ENCODE results near the gene CMPK2.
A peak's percentile ranks its signal among the peaks of the same experiment; 100 is the strongest.
"Not testable (repeated sequence)": the region's sequence is repeated elsewhere in the genome, so short reads cannot be mapped to it uniquely, and the experiment has no call there.

CMPK2 gene

DNA sequence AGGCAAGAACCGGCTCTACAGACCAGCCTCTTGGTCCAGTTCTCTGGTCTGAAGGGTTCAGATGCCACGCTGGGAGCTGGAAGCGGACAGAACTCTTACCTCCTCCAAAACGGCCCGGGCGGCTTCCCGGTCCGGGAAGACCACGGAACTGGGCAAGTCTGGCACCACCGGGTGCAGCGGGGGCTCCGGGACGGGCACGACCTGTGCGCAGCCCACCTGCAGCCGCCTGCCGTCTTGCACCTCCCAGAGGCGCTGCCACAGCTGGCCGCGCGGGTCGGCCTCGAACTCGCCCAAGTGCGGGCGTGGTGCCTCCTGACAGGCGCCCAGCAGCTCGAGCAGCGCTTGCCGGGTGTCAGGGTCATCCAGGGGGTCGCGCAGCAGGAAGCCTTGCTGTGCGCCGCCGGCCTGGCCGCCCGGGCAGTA is 773 bp downstream of the CMPK2 start:
- Mint-ChIP-seq H3K36me3 (peaks cover 25% of the 10 kb centered on the region), H3K27ac (no peak overlapping the region), H3K4me3 (peak overlapping the region; percentile 44), H3K27me3 (no peaks in the 10 kb centered on the region), H3K4me1 (peaks cover 8% of the 10 kb centered on the region), H3K9me3 (peaks cover 9% of the 10 kb centered on the region)
- peak; percentile 14 for ATAC-seq

DNA sequence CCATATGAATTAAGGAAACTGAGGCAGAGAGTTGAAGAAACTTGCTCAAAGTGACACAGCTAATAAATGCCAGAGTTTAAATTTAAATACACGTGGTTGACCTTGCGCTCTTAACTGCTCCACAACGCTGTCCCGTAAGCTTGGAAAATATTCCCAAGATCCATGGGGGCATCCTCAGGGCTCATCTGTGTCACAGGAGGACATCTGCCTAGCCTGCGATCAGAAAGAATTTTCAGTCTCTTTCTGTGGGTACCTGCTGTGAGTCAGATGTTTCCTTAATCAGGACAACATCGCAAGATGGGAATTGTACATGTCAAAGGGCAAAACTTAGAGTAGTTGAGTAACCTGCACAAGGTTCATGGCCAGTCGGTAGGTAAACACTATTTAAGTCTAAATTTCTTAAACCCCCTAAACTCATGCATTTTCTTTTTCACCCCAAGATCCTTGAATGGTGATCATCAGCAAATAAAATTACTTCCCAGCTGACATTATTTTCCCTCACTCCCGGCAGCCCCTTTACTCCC is 1.4 kb downstream of the CMPK2 start:
- peaks cover 31% of the 10 kb centered on the region for H3K36me3 Mint-ChIP-seq
- H3K27me3 Mint-ChIP-seq, result no peaks in the 10 kb centered on the region
- peaks cover 8% of the 10 kb centered on the region for H3K4me1 Mint-ChIP-seq
- no peak for ATAC-seq
- peak overlapping the region; percentile 44 for H3K4me3 Mint-ChIP-seq
- H3K27ac Mint-ChIP-seq, result no peak overlapping the region
- H3K9me3 Mint-ChIP-seq, result peaks cover 11% of the 10 kb centered on the region

DNA sequence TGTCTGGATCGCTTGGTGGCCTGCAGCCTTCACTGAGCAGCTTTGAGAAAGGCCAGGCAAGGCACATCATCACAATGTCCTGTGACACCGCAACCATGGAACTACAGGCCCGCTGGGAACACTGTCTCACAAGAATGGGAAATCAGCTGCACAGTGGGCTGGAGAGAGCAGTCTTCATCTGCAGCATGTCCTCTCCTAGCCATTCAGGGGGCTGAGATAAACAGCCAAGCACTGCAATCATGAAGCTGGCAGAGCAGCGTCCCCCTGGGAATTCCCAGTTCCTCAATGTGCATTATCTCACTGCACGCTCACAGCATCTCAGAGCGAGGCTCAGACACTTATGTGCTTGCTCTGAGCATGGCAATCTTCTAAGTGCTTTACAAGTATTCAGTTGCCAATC is 1.9 kb downstream of the CMPK2 start:
- peaks cover 36% of the 10 kb centered on the region for H3K36me3 Mint-ChIP-seq

DNA sequence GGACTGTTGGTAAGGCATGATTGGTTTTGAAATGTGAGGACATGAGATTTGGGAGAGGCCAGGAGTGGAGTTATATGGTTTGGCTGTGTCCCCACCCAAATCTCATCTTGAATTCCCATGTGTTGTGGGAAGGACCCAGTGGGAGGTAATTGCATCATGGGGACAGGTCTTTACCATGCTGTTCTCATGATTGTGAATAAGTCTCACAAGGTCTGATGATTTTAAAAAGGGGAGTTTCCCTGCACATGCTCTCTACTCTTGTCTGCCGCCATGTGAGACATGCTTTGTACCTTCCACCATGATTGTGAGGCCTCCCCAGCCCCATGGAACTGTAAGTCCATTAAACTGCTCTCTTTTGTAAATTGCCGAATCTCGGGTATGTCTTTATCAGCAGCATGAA is 5.4 kb downstream of the CMPK2 start:
- Mint-ChIP-seq H3K27me3 (no peaks in the 10 kb centered on the region), H3K4me1 (no peaks in the 10 kb centered on the region), H3K36me3 (peaks cover 55% of the 10 kb centered on the region), H3K4me3 (no peak overlapping the region), H3K9me3 (peaks cover 25% of the 10 kb centered on the region), H3K27ac (no peak overlapping the region)
- no peak for ATAC-seq

More for the DNA sequence above, 1.9 kb downstream of the CMPK2 start:
- H3K9me3 Mint-ChIP-seq, result peaks cover 13% of the 10 kb centered on the region
- H3K4me1 Mint-ChIP-seq, result peaks cover 8% of the 10 kb centered on the region
- no peaks in the 10 kb centered on the region for H3K27me3 Mint-ChIP-seq
- H3K4me3 Mint-ChIP-seq, result no peak overlapping the region
- ATAC-seq, result no peak
- no peak overlapping the region for H3K27ac Mint-ChIP-seq

DNA sequence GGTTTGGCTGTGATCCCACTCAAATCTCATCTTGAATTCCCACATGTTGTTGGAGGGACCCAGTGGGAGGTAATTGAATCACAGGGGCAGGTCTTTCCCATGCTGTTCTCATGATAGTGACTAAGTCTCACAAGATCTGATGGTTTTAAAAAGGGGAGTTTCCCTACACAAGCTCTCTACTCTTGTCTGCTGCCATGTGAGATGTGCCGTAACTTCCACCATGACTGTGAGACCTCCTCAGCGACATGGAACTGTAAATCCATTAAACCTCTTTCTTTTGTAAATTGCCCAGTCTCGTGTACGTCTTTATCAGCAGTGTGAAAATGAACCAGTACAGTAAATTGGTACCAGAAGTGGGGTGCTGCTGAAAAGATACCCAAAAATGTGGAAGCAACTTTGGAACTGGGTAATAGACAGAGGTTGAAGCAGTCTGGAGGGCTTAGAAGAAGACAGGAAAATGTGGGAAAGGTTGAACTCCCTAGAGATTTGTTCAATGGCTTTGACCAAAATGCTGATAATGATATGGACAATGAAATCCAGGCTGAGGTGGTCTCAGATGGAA is 7.2 kb downstream of the CMPK2 start:
- not testable (repeated sequence) for H3K4me1 Mint-ChIP-seq

DNA sequence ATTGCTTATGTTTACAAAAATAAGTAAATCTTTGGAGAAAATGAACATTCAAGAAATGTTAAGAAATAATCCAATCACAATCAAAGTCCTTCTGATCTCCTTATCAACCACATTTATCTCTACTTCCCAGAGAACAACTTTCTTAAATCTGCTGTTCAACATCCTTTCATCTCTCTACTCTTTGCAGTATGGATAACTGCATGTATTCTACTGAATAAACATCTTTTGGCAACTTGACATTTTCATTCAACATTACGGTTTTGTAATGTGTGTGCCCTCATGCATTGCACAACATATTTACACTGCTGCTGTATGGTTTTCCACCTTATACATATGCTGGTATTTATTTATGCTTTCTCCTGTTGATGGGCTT is 9.2 kb downstream of the CMPK2 start:
- H3K9me3 Mint-ChIP-seq, result peaks cover 30% of the 10 kb centered on the region
- no peak overlapping the region for H3K27ac Mint-ChIP-seq
- no peaks in the 10 kb centered on the region for H3K27me3 Mint-ChIP-seq
- no peak for ATAC-seq
- H3K4me3 Mint-ChIP-seq, result no peak overlapping the region
- H3K36me3 Mint-ChIP-seq, result peaks cover 73% of the 10 kb centered on the region
- H3K4me1 Mint-ChIP-seq, result no peaks in the 10 kb centered on the region

More for the DNA sequence above, 7.2 kb downstream of the CMPK2 start:
- not testable (repeated sequence) for H3K4me3 Mint-ChIP-seq, ATAC-seq, H3K27ac Mint-ChIP-seq, H3K27me3 Mint-ChIP-seq
- Mint-ChIP-seq H3K9me3 (peaks cover 30% of the 10 kb centered on the region), H3K36me3 (peaks cover 71% of the 10 kb centered on the region)

GRCh38 chr2:6855860-6856547 is 9.7 kb downstream of the CMPK2 start:
- H3K4me3 Mint-ChIP-seq, result no peak overlapping the region
- no peak for ATAC-seq
- no peaks in the 10 kb centered on the region for H3K27me3 Mint-ChIP-seq
- peaks cover 73% of the 10 kb centered on the region for H3K36me3 Mint-ChIP-seq
- H3K4me1 Mint-ChIP-seq, result no peaks in the 10 kb centered on the region
- H3K9me3 Mint-ChIP-seq, result peaks cover 30% of the 10 kb centered on the region
- H3K27ac Mint-ChIP-seq, result no peak overlapping the region

DNA sequence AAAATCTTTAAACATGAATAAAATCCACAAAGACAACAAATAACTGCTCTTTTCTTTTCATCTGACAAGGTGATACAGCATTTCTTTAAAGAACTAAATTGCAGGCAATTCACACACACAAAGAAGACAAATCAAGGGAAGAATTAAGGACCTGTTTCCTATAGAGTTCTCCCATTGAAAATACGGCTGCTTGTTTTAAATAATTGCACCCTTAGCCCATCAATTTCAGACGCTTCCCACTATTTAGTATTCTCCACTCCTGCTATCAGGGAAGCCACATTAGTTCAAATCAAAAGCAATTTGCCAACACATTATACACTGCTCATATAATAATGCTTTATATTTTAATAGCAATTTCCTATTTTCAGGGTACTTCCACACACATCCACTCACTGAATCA is 11.3 kb downstream of the CMPK2 start:
- Mint-ChIP-seq H3K4me1 (no peaks in the 10 kb centered on the region), H3K27ac (no peak overlapping the region), H3K9me3 (peaks cover 25% of the 10 kb centered on the region), H3K36me3 (peaks cover 76% of the 10 kb centered on the region), H3K4me3 (no peak overlapping the region), H3K27me3 (no peaks in the 10 kb centered on the region)
- no peak for ATAC-seq

DNA sequence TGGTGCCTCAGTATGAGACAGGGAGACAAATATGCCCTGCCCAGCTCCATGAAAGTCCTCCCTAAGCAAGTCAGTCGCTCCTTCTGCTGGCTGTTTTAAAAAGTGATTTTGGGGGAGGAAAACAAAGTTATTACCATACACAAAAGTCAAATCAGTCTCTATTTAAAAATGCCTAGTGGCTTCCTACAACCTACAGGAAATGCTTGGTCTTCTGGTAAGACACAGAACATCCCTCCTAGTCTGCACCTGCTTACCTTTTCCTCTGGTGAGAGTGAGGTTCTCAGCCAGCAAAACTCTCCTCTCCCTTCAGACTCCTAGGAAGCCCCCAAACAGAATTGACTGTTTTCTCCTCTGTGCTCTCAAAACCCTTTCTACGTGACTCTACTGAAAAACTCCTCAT is 13.5 kb downstream of the CMPK2 start:
- Mint-ChIP-seq H3K4me1 (no peaks in the 10 kb centered on the region), H3K27ac (no peak overlapping the region), H3K4me3 (no peak overlapping the region), H3K27me3 (no peaks in the 10 kb centered on the region), H3K9me3 (peaks cover 23% of the 10 kb centered on the region), H3K36me3 (peaks cover 78% of the 10 kb centered on the region)
- ATAC-seq, result no peak

DNA sequence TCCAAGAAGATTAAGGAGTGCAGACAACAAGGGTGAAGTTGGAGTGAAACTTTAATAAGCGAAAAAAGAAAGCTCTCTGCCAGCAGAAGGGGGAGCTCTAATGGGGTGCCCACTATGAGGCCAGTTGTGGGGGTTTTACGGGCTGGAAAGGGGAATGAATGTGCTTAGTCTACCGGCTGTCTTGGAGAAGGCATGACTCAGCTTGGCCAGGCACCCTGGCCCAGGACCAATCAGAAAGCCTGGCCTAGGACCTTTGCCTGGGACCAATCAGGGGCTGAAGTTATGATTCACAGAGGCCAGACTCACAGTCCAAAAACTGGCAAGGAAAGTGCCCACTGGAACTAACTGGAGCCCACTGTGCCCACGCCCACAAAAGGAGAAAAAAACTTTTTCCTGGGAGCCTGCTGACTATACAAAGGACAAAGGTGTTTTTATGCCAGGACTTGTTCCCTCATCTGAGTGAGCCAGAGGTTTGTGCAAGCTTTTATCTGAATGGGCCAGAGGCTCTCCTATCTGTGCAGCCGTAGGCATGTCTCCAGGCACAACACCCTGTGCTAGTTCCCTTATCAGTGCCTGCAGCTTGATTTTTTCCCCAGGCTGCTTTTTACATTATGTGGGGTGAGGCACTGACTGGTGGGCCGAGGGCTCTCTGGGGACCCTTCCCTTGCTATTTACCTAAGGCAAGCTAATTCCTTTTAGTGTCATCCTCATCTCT is 18.6 kb downstream of the CMPK2 start:
- Mint-ChIP-seq H3K27ac (no peak overlapping the region), H3K4me3 (no peak overlapping the region), H3K27me3 (no peaks in the 10 kb centered on the region), H3K4me1 (no peaks in the 10 kb centered on the region), H3K9me3 (peaks cover 31% of the 10 kb centered on the region), H3K36me3 (peaks cover 69% of the 10 kb centered on the region)
- no peak for ATAC-seq

GRCh38 chr2:6846540-6846939 is 19.2 kb downstream of the CMPK2 start:
- Mint-ChIP-seq H3K36me3 (peaks cover 67% of the 10 kb centered on the region), H3K4me3 (no peak overlapping the region), H3K4me1 (no peaks in the 10 kb centered on the region), H3K27ac (no peak overlapping the region), H3K9me3 (peaks cover 31% of the 10 kb centered on the region), H3K27me3 (no peaks in the 10 kb centered on the region)
- no peak for ATAC-seq

- Mint-ChIP-seq H3K4me3 (no peak overlapping the region), H3K27ac (no peak overlapping the region), H3K9me3 (peaks cover 28% of the 10 kb centered on the region), H3K4me1 (no peaks in the 10 kb centered on the region), H3K36me3 (peaks cover 61% of the 10 kb centered on the region), H3K27me3 (no peaks in the 10 kb centered on the region)
- ATAC-seq, result no peak
These were observed 19.8 kb downstream of the CMPK2 start for GRCh38 chr2:6845903-6846302.

DNA sequence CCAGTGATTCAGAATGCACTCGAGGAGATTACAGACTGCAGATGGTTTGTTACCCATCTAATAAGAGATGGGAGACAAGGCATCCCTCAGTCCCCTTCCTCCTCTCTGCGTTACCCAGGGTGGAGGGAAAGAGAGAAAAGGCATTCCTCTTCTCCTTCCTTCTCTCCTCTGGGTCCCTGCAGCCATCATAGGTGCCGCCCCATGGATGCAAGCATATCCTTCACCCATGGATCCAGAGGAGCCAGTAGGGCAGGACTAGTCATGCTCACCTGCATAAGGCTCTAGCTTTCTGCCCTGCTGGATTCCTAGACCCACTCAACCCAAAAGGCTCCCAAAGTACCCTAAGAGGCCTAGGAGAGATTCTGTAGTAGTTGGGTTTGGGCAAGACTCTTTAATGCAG is 20.4 kb downstream of the CMPK2 start:
- Mint-ChIP-seq H3K27ac (no peak overlapping the region), H3K36me3 (peaks cover 56% of the 10 kb centered on the region), H3K4me3 (no peak overlapping the region), H3K27me3 (no peaks in the 10 kb centered on the region), H3K4me1 (no peaks in the 10 kb centered on the region), H3K9me3 (peaks cover 27% of the 10 kb centered on the region)
- ATAC-seq, result no peak

- ATAC-seq, result no peak
- Mint-ChIP-seq H3K36me3 (peaks cover 38% of the 10 kb centered on the region), H3K4me1 (no peaks in the 10 kb centered on the region), H3K27ac (no peak overlapping the region), H3K4me3 (no peak overlapping the region), H3K27me3 (no peaks in the 10 kb centered on the region), H3K9me3 (peaks cover 17% of the 10 kb centered on the region)
These were observed 24.0 kb downstream of the CMPK2 start for GRCh38 chr2:6841537-6842287.

DNA sequence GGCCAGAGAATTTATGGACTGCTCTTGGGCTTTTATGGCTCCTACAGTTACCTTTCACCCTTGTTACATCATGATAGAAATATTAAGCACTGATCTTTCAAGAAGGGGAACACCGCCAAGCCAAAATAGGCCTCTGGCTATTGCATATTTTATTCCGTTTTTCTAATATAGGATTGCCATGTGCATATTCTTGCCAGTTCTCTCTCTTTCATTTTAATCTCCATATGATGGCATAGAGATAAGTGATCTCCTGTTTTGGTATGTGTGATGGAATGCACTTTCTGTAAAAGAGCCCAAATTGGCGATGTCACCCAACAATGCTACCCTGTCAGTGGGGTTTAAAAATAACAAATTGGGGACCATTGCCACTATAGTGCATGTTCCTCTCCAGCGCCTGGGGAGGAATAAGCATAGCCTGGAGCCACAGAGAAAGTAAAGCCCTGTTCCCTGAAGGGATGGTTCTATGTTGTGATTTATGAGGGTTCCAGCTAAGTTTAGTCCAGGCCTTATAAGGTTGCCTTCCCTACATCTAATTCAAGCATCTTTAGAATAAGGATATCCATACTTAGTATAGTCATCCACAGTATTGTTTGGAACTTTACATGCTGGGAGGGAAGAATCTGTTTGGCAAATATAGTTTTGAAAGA is 26.9 kb downstream of the CMPK2 start:
- Mint-ChIP-seq H3K4me3 (no peak overlapping the region), H3K27ac (no peak overlapping the region), H3K4me1 (no peaks in the 10 kb centered on the region), H3K27me3 (no peaks in the 10 kb centered on the region), H3K9me3 (peaks cover 8% of the 10 kb centered on the region), H3K36me3 (peaks cover 28% of the 10 kb centered on the region)
- ATAC-seq, result no peak

Data from stimulated activated memory B cell treated with anti-CD40 and anti-IgM and Interleukin-4, amounts not matched to agents 10 μg/mL and 1 μg/mL and 100 μg/mL, for 72 hours (primary cell).